Activated CD8-positive, alpha-beta T cell treated with anti-CD3 and anti-CD28 coated beads for 36 hours (primary cell): ENCODE data around the gene IL17B. TPM values are rescaled to one million over a fixed set of nuclear protein-coding genes. Genes with fewer than 3 reads are reported as not detected.

Experiments used
- ATAC-seq: fragments of 200-7000 bp; cut with Tn5 transposase; one replicate; pipeline ENCODE4 v1.10.0; 2021; ENCODE audit warnings: mild to moderate bottlenecking, moderate library complexity
- CTCF ChIA-PET: fragments of 350-600 bp; sonication (Branson Sonifier 250); formaldehyde crosslinking; loops from one replicate; lab custom pipeline; 2021; ENCODE audit warnings: antibody characterized with exemption; lab: Charles Lee
- POLR2A ChIA-PET: fragments of 350-600 bp; sonication (Branson Sonifier 250); formaldehyde crosslinking; loops from one replicate; lab custom pipeline; 2021; ENCODE audit warnings: antibody characterized with exemption; lab: Charles Lee
- DNase-seq: peaks from one replicate; pipeline ENCODE4 v3.0.0-alpha.2; 2020
- H3K27ac Mint-ChIP-seq: one replicate; pipeline ENCODE4 v1.8.0; 2021; ENCODE audit warnings: mild to moderate bottlenecking, mixed read lengths
- H3K27me3 Mint-ChIP-seq: one replicate; pipeline ENCODE4 v1.8.0; 2021; ENCODE audit warnings: mixed read lengths
- H3K36me3 Mint-ChIP-seq: one replicate; pipeline ENCODE4 v1.8.0; 2021; ENCODE audit warnings: low read depth, mixed read lengths
- H3K4me1 Mint-ChIP-seq: one replicate; pipeline ENCODE4 v1.8.0; 2021; ENCODE audit warnings: low read depth, mixed read lengths
- H3K4me3 Mint-ChIP-seq: one replicate; pipeline ENCODE4 v1.8.0; 2021; ENCODE audit warnings: mild to moderate bottlenecking, moderate library complexity, mixed read lengths
- H3K9me3 Mint-ChIP-seq: one replicate; pipeline ENCODE4 v1.8.0; 2021; ENCODE audit warnings: mixed read lengths
- intact Hi-C: fragments of 100-400 bp; cut with micrococcal nuclease; formaldehyde crosslinking; loops from one replicate; pipeline ENCODE4 v1.10.0; 2022
- total RNA-seq, 2 experiments: library from RNA; stranded (reverse); gene quantifications; one replicate each; pipeline ENCODE4 v1.2.3, GENCODE V29; 2021
- TF ChIP-seq, protein P1 (sequence below): fragments of 200-600 bp; IDR thresholded peaks from one replicate; pipeline ENCODE4 v1.8.0; 2022; ENCODE audit warnings: antibody characterized with exemption, mild to moderate bottlenecking

IL17B gene
- total RNA-seq, 2 experiments from 2014 or later: not detected

- DNase-seq (peak; percentile 78), ATAC-seq (peak; percentile 97)
- Mint-ChIP-seq H3K36me3 (peaks cover 8% of the 10 kb centered on the region), H3K4me1 (peaks cover 5% of the 10 kb centered on the region), H3K9me3 (no peaks in the 10 kb centered on the region), H3K27ac (no peak overlapping the region), H3K27me3 (no peaks in the 10 kb centered on the region), H3K4me3 (no peak overlapping the region)
- ChIA-PET CTCF (interaction anchor here (0.7 to 10.1 kb wide), 35 partner anchors 10 to 659 kb away, joined by 3 to 163 read pairs (median 4); partner anchors contain the start of genes GRPEL2 and PCYOX1L), POLR2A (interaction anchor here (0.6 to 1.4 kb wide), 3 partner anchors 10 to 26 kb away, joined by 3 read pairs; partner anchors contain the start of genes GRPEL2 and PCYOX1L)
- intact Hi-C loops: loop anchor here (2.0 kb wide), 1 partner anchor 57 kb away; no protein-coding TSS in a partner anchor
- TF ChIP-seq, protein P1, sequence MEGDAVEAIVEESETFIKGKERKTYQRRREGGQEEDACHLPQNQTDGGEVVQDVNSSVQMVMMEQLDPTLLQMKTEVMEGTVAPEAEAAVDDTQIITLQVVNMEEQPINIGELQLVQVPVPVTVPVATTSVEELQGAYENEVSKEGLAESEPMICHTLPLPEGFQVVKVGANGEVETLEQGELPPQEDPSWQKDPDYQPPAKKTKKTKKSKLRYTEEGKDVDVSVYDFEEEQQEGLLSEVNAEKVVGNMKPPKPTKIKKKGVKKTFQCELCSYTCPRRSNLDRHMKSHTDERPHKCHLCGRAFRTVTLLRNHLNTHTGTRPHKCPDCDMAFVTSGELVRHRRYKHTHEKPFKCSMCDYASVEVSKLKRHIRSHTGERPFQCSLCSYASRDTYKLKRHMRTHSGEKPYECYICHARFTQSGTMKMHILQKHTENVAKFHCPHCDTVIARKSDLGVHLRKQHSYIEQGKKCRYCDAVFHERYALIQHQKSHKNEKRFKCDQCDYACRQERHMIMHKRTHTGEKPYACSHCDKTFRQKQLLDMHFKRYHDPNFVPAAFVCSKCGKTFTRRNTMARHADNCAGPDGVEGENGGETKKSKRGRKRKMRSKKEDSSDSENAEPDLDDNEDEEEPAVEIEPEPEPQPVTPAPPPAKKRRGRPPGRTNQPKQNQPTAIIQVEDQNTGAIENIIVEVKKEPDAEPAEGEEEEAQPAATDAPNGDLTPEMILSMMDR: peak; percentile 77
Measured at GRCh38 chr5:149371296-149371962, 7.7 kb downstream of the IL17B start.

DNA sequence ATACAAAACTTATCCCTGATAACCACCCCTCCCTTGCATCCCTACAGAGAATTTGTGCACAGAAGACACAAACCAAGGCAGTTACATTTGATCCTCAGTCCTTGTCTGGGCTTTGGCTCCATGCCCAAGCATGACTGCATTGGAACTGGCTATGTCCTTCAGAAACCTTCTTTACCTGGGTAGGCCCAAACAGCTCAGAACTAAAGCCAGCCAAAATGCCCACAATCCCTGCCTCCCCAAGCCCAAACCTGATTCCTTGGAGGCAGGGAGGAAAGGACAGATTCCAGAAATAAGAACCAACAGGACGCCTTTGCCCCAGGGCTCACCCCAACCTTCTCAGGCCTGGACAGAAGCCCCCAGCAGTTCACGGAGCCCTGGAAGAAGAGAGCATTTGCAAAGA lies 8.2 kb downstream of the IL17B start:
- CTCF ChIA-PET: interaction anchor here (0.8 to 10.1 kb wide), 24 partner anchors 10 to 660 kb away, joined by 3 to 163 read pairs (median 6); partner anchors contain the start of genes GRPEL2 and PCYOX1L
- H3K9me3 Mint-ChIP-seq: no peaks in the 10 kb centered on the region
- ATAC-seq: no peak
- H3K4me3 Mint-ChIP-seq: no peak overlapping the region
- DNase-seq: no peak
- TF ChIP-seq, protein P1: no peak
- H3K4me1 Mint-ChIP-seq: peaks cover 5% of the 10 kb centered on the region
- no peaks in the 10 kb centered on the region for H3K27me3 Mint-ChIP-seq
- no peak overlapping the region for H3K27ac Mint-ChIP-seq
- POLR2A ChIA-PET: interaction anchor here (0.6 to 1.4 kb wide), 2 partner anchors 9 to 26 kb away, joined by 3 read pairs; partner anchors contain the start of gene GRPEL2
- intact Hi-C loops: loop anchor here (2.0 kb wide), 1 partner anchor 56 kb away; no protein-coding TSS in a partner anchor
- peaks cover 8% of the 10 kb centered on the region for H3K36me3 Mint-ChIP-seq

DNA sequence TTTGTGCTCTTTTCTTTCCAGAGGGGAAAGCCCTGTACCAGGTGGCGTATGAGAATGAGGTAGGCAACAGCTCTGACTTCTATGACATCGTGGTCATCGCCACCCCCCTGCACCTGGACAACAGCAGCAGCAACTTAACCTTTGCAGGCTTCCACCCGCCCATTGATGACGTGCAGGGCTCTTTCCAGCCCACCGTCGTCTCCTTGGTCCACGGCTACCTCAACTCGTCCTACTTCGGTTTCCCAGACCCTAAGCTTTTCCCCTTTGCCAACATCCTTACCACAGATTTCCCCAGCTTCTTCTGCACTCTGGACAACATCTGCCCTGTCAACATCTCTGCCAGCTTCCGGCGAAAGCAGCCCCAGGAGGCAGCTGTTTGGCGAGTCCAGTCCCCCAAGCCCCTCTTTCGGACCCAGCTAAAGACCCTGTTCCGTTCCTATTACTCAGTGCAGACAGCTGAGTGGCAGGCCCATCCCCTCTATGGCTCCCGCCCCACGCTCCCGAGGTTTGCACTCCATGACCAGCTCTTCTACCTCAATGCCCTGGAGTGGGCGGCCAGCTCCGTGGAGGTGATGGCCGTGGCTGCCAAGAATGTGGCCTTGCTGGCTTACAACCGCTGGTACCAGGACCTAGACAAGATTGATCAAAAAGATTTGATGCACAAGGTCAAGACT lies 11.0 kb downstream of the IL17B start:
- ChIA-PET POLR2A (interaction anchor here (2.0 to 3.1 kb wide), 3 partner anchors 11 to 22 kb away, joined by 6 to 18 read pairs (median 8); partner anchors contain the start of genes GRPEL2 and PCYOX1L), CTCF (interaction anchor here (0.6 to 10.1 kb wide), 38 partner anchors 7 to 419 kb away, joined by 3 to 163 read pairs (median 4); partner anchors contain the start of genes CSNK1A1, GRPEL2, IL17B and PCYOX1L)
- H3K9me3 Mint-ChIP-seq: no peaks in the 10 kb centered on the region
- H3K4me1 Mint-ChIP-seq: peaks cover 5% of the 10 kb centered on the region
- DNase-seq (no peak), ATAC-seq (no peak)
- intact Hi-C loops: no loop called here
- H3K27ac Mint-ChIP-seq: no peak overlapping the region
- H3K4me3 Mint-ChIP-seq: no peak overlapping the region
- H3K27me3 Mint-ChIP-seq: no peaks in the 10 kb centered on the region
- TF ChIP-seq, protein P1: no peak
- H3K36me3 Mint-ChIP-seq: peaks cover 8% of the 10 kb centered on the region

DNA sequence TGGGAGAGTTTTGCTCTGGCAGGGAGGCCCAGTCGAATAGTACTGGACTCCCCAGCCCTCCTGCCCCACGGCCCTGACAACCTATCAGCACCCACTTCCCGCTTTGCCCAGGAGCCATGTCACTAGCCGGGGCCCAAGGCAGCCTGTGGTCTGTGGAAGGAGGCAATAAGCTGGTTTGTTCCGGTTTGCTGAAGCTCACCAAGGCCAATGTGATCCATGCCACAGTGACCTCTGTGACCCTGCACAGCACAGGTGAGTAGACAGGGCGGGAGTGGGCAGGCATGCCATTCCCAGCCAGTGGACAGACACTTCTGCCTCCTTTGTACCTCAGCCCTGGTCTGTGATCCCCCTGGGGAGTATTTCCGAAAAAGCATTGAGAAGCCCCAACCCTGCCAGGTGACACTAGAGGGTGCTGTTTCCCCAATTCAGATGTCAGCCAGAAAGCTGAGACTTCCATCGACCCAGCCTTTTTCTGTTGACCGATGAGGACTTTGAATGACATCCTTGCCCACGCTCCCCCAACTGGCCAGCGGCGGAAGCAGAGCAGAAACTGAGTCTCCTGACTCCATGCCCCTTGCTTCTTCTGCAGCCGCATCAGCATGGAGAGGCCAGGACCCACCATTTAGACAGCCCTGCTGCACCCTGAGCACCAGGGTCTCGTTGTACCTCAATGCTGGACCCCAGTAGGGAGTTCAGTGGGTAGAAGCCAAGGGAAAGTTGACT lies 11.7 kb downstream of the IL17B start:
- Mint-ChIP-seq H3K27me3 (no peaks in the 10 kb centered on the region), H3K4me1 (peaks cover 5% of the 10 kb centered on the region), H3K27ac (no peak overlapping the region), H3K36me3 (peaks cover 10% of the 10 kb centered on the region), H3K4me3 (no peak overlapping the region), H3K9me3 (no peaks in the 10 kb centered on the region)
- intact Hi-C loops: no loop called here
- ATAC-seq (peak; percentile 70), DNase-seq (peak; percentile 73)
- POLR2A ChIA-PET: interaction anchor here (2.0 to 3.1 kb wide), 3 partner anchors 10 to 22 kb away, joined by 6 to 18 read pairs (median 8); partner anchors contain the start of genes GRPEL2 and PCYOX1L
- CTCF ChIA-PET: interaction anchor here (0.6 to 10.1 kb wide), 39 partner anchors 8 to 418 kb away, joined by 3 to 163 read pairs (median 4); partner anchors contain the start of genes CSNK1A1, GRPEL2, IL17B and PCYOX1L
- TF ChIP-seq, protein P1: peak; percentile 74
